WI38 (cell line): ENCODE measurements around the gene HYCC2.

Source experiments
- H3K4me3 ChIP-seq: 2 replicates; pipeline ENCODE4 v1.5.1; 2011; ENCODE audit warnings: low read depth, mild to moderate bottlenecking, control low read depth, low read length
- TF ChIP-seq, protein P1 (sequence below): IDR thresholded peaks from 2 replicates; pipeline ENCODE4 v1.5.1; 2012; ENCODE audit warnings: low read depth, mild to moderate bottlenecking, control low read depth, low read length

HYCC2 gene

DNA sequence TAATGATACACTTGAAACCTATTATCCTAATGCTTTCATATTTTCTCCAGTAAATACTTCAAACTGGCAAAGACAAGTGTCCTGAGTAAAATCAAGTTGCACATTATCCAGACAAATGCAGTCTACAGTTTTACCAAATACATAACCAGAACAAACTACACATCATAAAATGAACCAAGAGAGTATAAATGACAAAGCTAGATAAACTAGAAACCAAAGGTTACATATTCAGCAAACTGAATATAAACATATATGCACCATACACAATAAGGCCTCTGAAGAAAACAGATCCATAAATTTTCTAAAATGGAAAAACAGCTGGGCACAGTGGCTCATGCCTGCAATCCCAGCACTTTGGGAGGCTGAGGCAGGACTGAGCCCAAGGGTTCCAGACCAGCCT is 47.0 kb downstream of the HYCC2 start:
- no peak overlapping the region for H3K4me3 ChIP-seq
- TF ChIP-seq, protein P1, sequence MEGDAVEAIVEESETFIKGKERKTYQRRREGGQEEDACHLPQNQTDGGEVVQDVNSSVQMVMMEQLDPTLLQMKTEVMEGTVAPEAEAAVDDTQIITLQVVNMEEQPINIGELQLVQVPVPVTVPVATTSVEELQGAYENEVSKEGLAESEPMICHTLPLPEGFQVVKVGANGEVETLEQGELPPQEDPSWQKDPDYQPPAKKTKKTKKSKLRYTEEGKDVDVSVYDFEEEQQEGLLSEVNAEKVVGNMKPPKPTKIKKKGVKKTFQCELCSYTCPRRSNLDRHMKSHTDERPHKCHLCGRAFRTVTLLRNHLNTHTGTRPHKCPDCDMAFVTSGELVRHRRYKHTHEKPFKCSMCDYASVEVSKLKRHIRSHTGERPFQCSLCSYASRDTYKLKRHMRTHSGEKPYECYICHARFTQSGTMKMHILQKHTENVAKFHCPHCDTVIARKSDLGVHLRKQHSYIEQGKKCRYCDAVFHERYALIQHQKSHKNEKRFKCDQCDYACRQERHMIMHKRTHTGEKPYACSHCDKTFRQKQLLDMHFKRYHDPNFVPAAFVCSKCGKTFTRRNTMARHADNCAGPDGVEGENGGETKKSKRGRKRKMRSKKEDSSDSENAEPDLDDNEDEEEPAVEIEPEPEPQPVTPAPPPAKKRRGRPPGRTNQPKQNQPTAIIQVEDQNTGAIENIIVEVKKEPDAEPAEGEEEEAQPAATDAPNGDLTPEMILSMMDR, result no peak

DNA sequence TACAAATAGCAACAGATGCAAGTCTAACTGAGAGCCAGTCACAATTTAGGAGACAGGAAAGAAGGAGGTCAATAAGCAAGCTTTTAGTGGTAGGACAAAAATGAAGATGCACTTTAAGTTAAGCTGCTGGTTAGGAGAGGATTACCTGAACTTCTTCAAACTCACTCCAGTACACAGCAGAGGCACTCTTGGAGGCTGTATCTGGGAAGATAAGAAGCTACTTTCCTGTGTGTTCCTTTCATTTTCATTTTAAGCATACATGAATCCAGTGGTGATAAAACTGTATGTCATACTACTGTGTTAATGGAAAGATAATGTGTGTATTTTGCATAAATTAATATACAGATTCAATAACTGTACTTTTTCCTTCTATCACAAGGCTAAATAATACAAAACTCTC is 49.6 kb downstream of the HYCC2 start:
- H3K4me3 ChIP-seq, result no peak overlapping the region
- TF ChIP-seq, protein P1, result no peak
